ENCODE data around the gene CIAO1. TPM values are rescaled to one million over a fixed set of nuclear protein-coding genes. Genes with fewer than 3 reads are reported as not detected.

The CIAO1 gene
- total and polyA plus RNA-seq, 12 donors = 52.5 to 237 (median 134) TPM

GRCh38 chr2:96305979-96306308 lies 39.9 kb downstream of the CIAO1 start:
- H3K9me3 ChIP-seq (replicated peaks in 1 of 3) = no peaks in the 10 kb centered on the region
- H3K36me3 ChIP-seq (replicated peaks in 1 of 2) = peaks cover 0 to 26% of the 10 kb centered on the region in 2 donors
- H3K4me1 ChIP-seq (replicated peaks in 1 of 2) = peaks cover 7 to 19% of the 10 kb centered on the region in 2 donors
- peak overlapping the region; percentile 46 to 91 (median 78) for H3K4me3 ChIP-seq
- H3K27ac ChIP-seq = peak overlapping the region in 3 of 5 donors; percentile 67 to 82 (median 78)
- intact Hi-C loops (cut with DNase I) = no loop called here
- no peak for DNase-seq
- WGBS, 4 donors = 20 to 36% (median 23%) methylated on average over 9 of the region's 9 CpGs
- TF ChIP-seq CTCF (IDR thresholded peaks at IDR 0.05) (no peak), POLR2A (IDR thresholded peaks at IDR 0.05) (no peak)
- H3K27me3 ChIP-seq = no peaks in the 10 kb centered on the region

- peak in 1 of 7 donors; percentile 24 for DNase-seq
- H3K4me1 ChIP-seq (replicated peaks in 1 of 2) = peaks cover 7 to 19% of the 10 kb centered on the region in 2 donors
- H3K27me3 ChIP-seq = no peaks in the 10 kb centered on the region
- TF ChIP-seq POLR2A (IDR thresholded peaks at IDR 0.05) (no peak), CTCF (IDR thresholded peaks at IDR 0.05) (no peak)
- WGBS, 4 donors = 88 to 93% (median 92%) methylated on average over 3 of the region's 3 CpGs
- peak overlapping the region in 1 of 5 donors; percentile 82 for H3K27ac ChIP-seq
- intact Hi-C loops (cut with DNase I) = no loop called here
- H3K4me3 ChIP-seq = peak overlapping the region in 2 of 4 donors; percentile 76 to 91
- peaks cover 0 to 22% of the 10 kb centered on the region in 2 donors for H3K36me3 ChIP-seq (replicated peaks in 1 of 2)
- no peaks in the 10 kb centered on the region for H3K9me3 ChIP-seq (replicated peaks in 1 of 3)
Observed at GRCh38 chr2:96306370-96306769, 40.3 kb downstream of the CIAO1 start.

- Histone ChIP-seq H3K4me3 (no peak overlapping the region), H3K27me3 (no peaks in the 10 kb centered on the region), H3K4me1 (replicated peaks in 1 of 2) (peaks cover 7 to 19% of the 10 kb centered on the region in 2 donors), H3K9me3 (replicated peaks in 1 of 3) (no peaks in the 10 kb centered on the region), H3K27ac (no peak overlapping the region), H3K36me3 (replicated peaks in 1 of 2) (peaks cover 0 to 3% of the 10 kb centered on the region in 2 donors)
- no peak for TF ChIP-seq CTCF (IDR thresholded peaks at IDR 0.05)
- TF ChIP-seq POLR2A (IDR thresholded peaks at IDR 0.05) = no peak
- DNase-seq = no peak
- intact Hi-C loops (cut with DNase I) = no loop called here
- 72 to 80% (median 73%) methylated on average over 5 of the region's 5 CpGs for WGBS, 4 donors
Observed at GRCh38 chr2:96308248-96308647, 42.2 kb downstream of the CIAO1 start.

GRCh38 chr2:96315005-96315399 lies 49.0 kb downstream of the CIAO1 start:
- H3K27me3 ChIP-seq = peaks cover 12% of the 10 kb centered on the region
- 68 to 76% (median 72%) methylated on average over 3 of the region's 3 CpGs for WGBS, 4 donors
- H3K36me3 ChIP-seq (replicated peaks in 1 of 2) = no peaks in the 10 kb centered on the region
- intact Hi-C loops (cut with DNase I) = loop anchor here in 1 of 2 donors (10.0 kb wide), 1 partner anchor 190 kb away; the partner anchor contains the start of gene NEURL3
- H3K4me1 ChIP-seq (replicated peaks in 1 of 2) = no peaks in the 10 kb centered on the region
- H3K4me3 ChIP-seq = no peak overlapping the region
- H3K27ac ChIP-seq = no peak overlapping the region
- no peaks in the 10 kb centered on the region for H3K9me3 ChIP-seq (replicated peaks in 1 of 3)
- no peak for DNase-seq
- no peak for TF ChIP-seq CTCF (IDR thresholded peaks at IDR 0.05)
- TF ChIP-seq POLR2A (IDR thresholded peaks at IDR 0.05) = no peak

All from adrenal gland (tissue), 12 donors.